Karpas-422 (cell line): Measurements from ENCODE around the gene ZSWIM9. TPM values are rescaled to one million over a fixed set of nuclear protein-coding genes. Genes with fewer than 3 reads are reported as not detected.

Experiments
- DNase-seq: peaks from one replicate; pipeline ENCODE4 v3.0.0-alpha.2; 2015
- H2AFZ ChIP-seq: fragments of 200-600 bp; sonication (generic); 2 replicates; pipeline ENCODE4 v1.6.1; 2014; ENCODE audit warnings: antibody characterized with exemption, low read length, mixed read lengths
- H3K27ac ChIP-seq: fragments of 200-600 bp; sonication (generic); 2 replicates; pipeline ENCODE4 v1.5.1; 2014; ENCODE audit warnings: mild to moderate bottlenecking, low read length, moderate library complexity
- H3K27me3 ChIP-seq: fragments of 200-600 bp; sonication (generic); 2 replicates; pipeline ENCODE4 v1.6.1; 2014; ENCODE audit warnings: low read length, mixed read lengths
- H3K36me3 ChIP-seq: fragments of 200-600 bp; sonication (generic); 2 replicates; pipeline ENCODE4 v1.6.1; 2014; ENCODE audit warnings: low read length, mixed read lengths; ENCODE audit not compliant: insufficient read depth
- H3K4me1 ChIP-seq: fragments of 200-600 bp; sonication (generic); 2 replicates; pipeline ENCODE4 v1.6.1; 2014; ENCODE audit warnings: mild to moderate bottlenecking, low read length, mixed read lengths
- H3K4me2 ChIP-seq: fragments of 200-600 bp; sonication (generic); 2 replicates; pipeline ENCODE4 v1.6.1; 2014; ENCODE audit warnings: low read length, low read depth, mild to moderate bottlenecking; ENCODE audit not compliant: poor library complexity, severe bottlenecking
- H3K4me3 ChIP-seq: fragments of 200-600 bp; sonication (generic); 2 replicates; pipeline ENCODE4 v1.5.1; 2014; ENCODE audit warnings: mild to moderate bottlenecking, antibody characterized with exemption, low read length, mixed read lengths
- H3K79me2 ChIP-seq: fragments of 200-600 bp; sonication (generic); 2 replicates; pipeline ENCODE4 v1.6.1; 2014; ENCODE audit warnings: mild to moderate bottlenecking, low read length, mixed read lengths
- H3K9ac ChIP-seq: fragments of 200-600 bp; sonication (generic); 2 replicates; pipeline ENCODE4 v1.6.0; 2014; ENCODE audit warnings: low read length
- H3K9me2 ChIP-seq: fragments of 200-600 bp; sonication (generic), shearing (Covaris generic); replicated peaks from 2 replicates; pipeline ENCODE4 v1.6.0; 2014; ENCODE audit warnings: mild to moderate bottlenecking, low read length, moderate library complexity; ENCODE audit not compliant: insufficient read depth
- H3K9me3 ChIP-seq: fragments of 300-700, 200-600 bp; sonication (generic); 2 replicates; pipeline ENCODE4 v1.6.1; 2014; ENCODE audit warnings: low read length, mixed read lengths
- H4K20me1 ChIP-seq: fragments of 200-600 bp; sonication (generic); 2 replicates; pipeline ENCODE4 v1.6.1; 2014; ENCODE audit warnings: mild to moderate bottlenecking, antibody characterized with exemption, low read length, low read depth; ENCODE audit not compliant: insufficient read depth
- total RNA-seq: library from RNA; depleted of rRNA; stranded (reverse); fragments of >200 nt; shearing (Covaris generic); gene quantifications from 2 replicates; pipeline ENCODE4 v1.2.3, GENCODE V29; 2014; ENCODE audit warnings: low replicate concordance

Gene ZSWIM9
- total RNA-seq, 1 experiment from 2014 or later, result 2.3 TPM

- H2AFZ ChIP-seq, result no peak overlapping the region
- H3K27me3 ChIP-seq, result no peaks in the 10 kb centered on the region
- no peaks in the 10 kb centered on the region for H3K4me1 ChIP-seq
Observed at GRCh38 chr19:48136547-48136946, 33.9 kb upstream of the ZSWIM9 start.

GRCh38 chr19:48137411-48137810 lies 33.1 kb upstream of the ZSWIM9 start:
- Histone ChIP-seq H3K4me1 (no peaks in the 10 kb centered on the region), H3K9me2 (no peaks in the 10 kb centered on the region), H4K20me1 (no peaks in the 10 kb centered on the region), H3K27ac (no peak overlapping the region), H3K79me2 (no peaks in the 10 kb centered on the region), H2AFZ (no peak overlapping the region), H3K27me3 (no peaks in the 10 kb centered on the region), H3K9me3 (no peaks in the 10 kb centered on the region), H3K36me3 (no peaks in the 10 kb centered on the region), H3K4me3 (no peak overlapping the region), H3K4me2 (no peak overlapping the region), H3K9ac (no peak overlapping the region)
- no peak for DNase-seq

More at GRCh38 chr19:48136547-48136946, 33.9 kb upstream of the ZSWIM9 start:
- H3K27ac ChIP-seq, result no peak overlapping the region
- no peaks in the 10 kb centered on the region for H3K79me2 ChIP-seq
- H4K20me1 ChIP-seq, result no peaks in the 10 kb centered on the region
- H3K9me2 ChIP-seq, result no peaks in the 10 kb centered on the region
- DNase-seq, result no peak
- no peaks in the 10 kb centered on the region for H3K9me3 ChIP-seq
- H3K9ac ChIP-seq, result no peak overlapping the region
- no peak overlapping the region for H3K4me2 ChIP-seq
- H3K4me3 ChIP-seq, result no peak overlapping the region
- H3K36me3 ChIP-seq, result no peaks in the 10 kb centered on the region

- Histone ChIP-seq H3K27ac (no peak overlapping the region), H3K36me3 (no peaks in the 10 kb centered on the region), H3K9me2 (no peaks in the 10 kb centered on the region)
Observed at GRCh38 chr19:48139053-48139452, 31.4 kb upstream of the ZSWIM9 start.

GRCh38 chr19:48147597-48148175 lies 22.8 kb upstream of the ZSWIM9 start:
- Histone ChIP-seq H3K27me3 (no peaks in the 10 kb centered on the region), H3K27ac (no peak overlapping the region), H3K36me3 (peaks cover 17% of the 10 kb centered on the region), H3K9me2 (no peaks in the 10 kb centered on the region), H4K20me1 (no peaks in the 10 kb centered on the region), H3K79me2 (no peaks in the 10 kb centered on the region), H3K4me2 (no peak overlapping the region), H3K9ac (no peak overlapping the region), H3K4me1 (peaks cover 6% of the 10 kb centered on the region), H2AFZ (no peak overlapping the region), H3K4me3 (no peak overlapping the region), H3K9me3 (no peaks in the 10 kb centered on the region)
- DNase-seq, result no peak

More at GRCh38 chr19:48139053-48139452, 31.4 kb upstream of the ZSWIM9 start:
- no peak overlapping the region for H2AFZ ChIP-seq
- no peaks in the 10 kb centered on the region for H3K9me3 ChIP-seq
- no peak overlapping the region for H3K4me3 ChIP-seq
- H4K20me1 ChIP-seq, result no peaks in the 10 kb centered on the region
- no peaks in the 10 kb centered on the region for H3K27me3 ChIP-seq
- H3K4me1 ChIP-seq, result no peaks in the 10 kb centered on the region
- no peak overlapping the region for H3K9ac ChIP-seq
- no peak overlapping the region for H3K4me2 ChIP-seq
- DNase-seq, result no peak
- H3K79me2 ChIP-seq, result no peaks in the 10 kb centered on the region

- H4K20me1 ChIP-seq, result no peaks in the 10 kb centered on the region
- H3K79me2 ChIP-seq, result no peaks in the 10 kb centered on the region
- H3K4me3 ChIP-seq, result no peak overlapping the region
- no peak overlapping the region for H3K9ac ChIP-seq
- H3K4me2 ChIP-seq, result no peak overlapping the region
- no peaks in the 10 kb centered on the region for H3K9me2 ChIP-seq
- no peak overlapping the region for H2AFZ ChIP-seq
- peaks cover 7% of the 10 kb centered on the region for H3K4me1 ChIP-seq
- H3K36me3 ChIP-seq, result peaks cover 17% of the 10 kb centered on the region
- H3K9me3 ChIP-seq, result no peaks in the 10 kb centered on the region
- no peak for DNase-seq
- no peaks in the 10 kb centered on the region for H3K27me3 ChIP-seq
- no peak overlapping the region for H3K27ac ChIP-seq
Observed at GRCh38 chr19:48148576-48148975, 21.9 kb upstream of the ZSWIM9 start.

GRCh38 chr19:48149430-48149829 lies 21.1 kb upstream of the ZSWIM9 start:
- Histone ChIP-seq H3K27me3 (no peaks in the 10 kb centered on the region), H4K20me1 (no peaks in the 10 kb centered on the region), H3K4me2 (no peak overlapping the region), H3K4me1 (peaks cover 7% of the 10 kb centered on the region), H3K9me2 (no peaks in the 10 kb centered on the region), H3K36me3 (peaks cover 17% of the 10 kb centered on the region), H3K9ac (no peak overlapping the region), H3K79me2 (no peaks in the 10 kb centered on the region), H3K4me3 (no peak overlapping the region), H2AFZ (no peak overlapping the region), H3K27ac (no peak overlapping the region), H3K9me3 (no peaks in the 10 kb centered on the region)
- no peak for DNase-seq

- Histone ChIP-seq H3K4me2 (no peak overlapping the region), H3K9me3 (no peaks in the 10 kb centered on the region), H3K9ac (no peak overlapping the region), H3K36me3 (peaks cover 17% of the 10 kb centered on the region), H3K9me2 (no peaks in the 10 kb centered on the region), H3K27me3 (no peaks in the 10 kb centered on the region), H3K27ac (peak overlapping the region; percentile 16; the same call in 1 of the 2 replicates), H2AFZ (no peak overlapping the region), H3K79me2 (no peaks in the 10 kb centered on the region), H4K20me1 (no peaks in the 10 kb centered on the region), H3K4me3 (no peak overlapping the region), H3K4me1 (peaks cover 7% of the 10 kb centered on the region)
- peak; percentile 87 for DNase-seq
Observed at GRCh38 chr19:48152551-48152950, 17.9 kb upstream of the ZSWIM9 start.

- no peak for DNase-seq
- H3K4me1 ChIP-seq, result peaks cover 7% of the 10 kb centered on the region
- H3K4me2 ChIP-seq, result no peak overlapping the region
- peaks cover 25% of the 10 kb centered on the region for H3K36me3 ChIP-seq
- H4K20me1 ChIP-seq, result no peaks in the 10 kb centered on the region
- no peaks in the 10 kb centered on the region for H3K79me2 ChIP-seq
- no peak overlapping the region for H3K27ac ChIP-seq
- no peak overlapping the region for H3K9ac ChIP-seq
- H3K4me3 ChIP-seq, result no peak overlapping the region
- H3K9me2 ChIP-seq, result no peaks in the 10 kb centered on the region
- no peaks in the 10 kb centered on the region for H3K27me3 ChIP-seq
- H3K9me3 ChIP-seq, result no peaks in the 10 kb centered on the region
- H2AFZ ChIP-seq, result no peak overlapping the region
Observed at GRCh38 chr19:48154003-48154402, 16.5 kb upstream of the ZSWIM9 start.
